Measurements from ENCODE around the gene RAB34.
"Not testable (repeated sequence)": the region's sequence is repeated elsewhere in the genome, so short reads cannot be mapped to it uniquely, and the experiment has no call there.

Gene RAB34

GRCh38 chr17:28728364-28729200 lies 10.9 kb upstream of the RAB34 start, which contains the start of gene NEK8:
Gene NEK8, plus strand, starts transcription at chr17:28728788. Its CDS starts 26 bp downstream, at chr17:28728814.
- no peak for DNase-seq (ENCODE audit: low read depth)

- no peak for DNase-seq (ENCODE audit: low read depth)
Observed at GRCh38 chr17:28726627-28727491, 9.2 kb upstream of the RAB34 start.

- DNase-seq (ENCODE audit: low read depth), result no peak
Observed at GRCh38 chr17:28726226-28726626, 8.6 kb upstream of the RAB34 start, which contains the start of gene TLCD1. Gene TLCD1, minus strand, starts transcription at chr17:28726233. Its CDS starts 136 bp downstream, at chr17:28726097.

- no peak for DNase-seq (ENCODE audit: low read depth)
Observed at GRCh38 chr17:28725660-28726225, 8.1 kb upstream of the RAB34 start.

- DNase-seq (ENCODE audit: low read depth), result no peak
Observed at GRCh38 chr17:28725166-28725659, 7.5 kb upstream of the RAB34 start.

- no peak for DNase-seq (ENCODE audit: low read depth)
Observed at GRCh38 chr17:28724500-28725165, 7.0 kb upstream of the RAB34 start.

- not testable (repeated sequence) for DNase-seq (ENCODE audit: low read depth)
Observed at GRCh38 chr17:28723836-28724499, 6.3 kb upstream of the RAB34 start.

GRCh38 chr17:28723159-28723835 lies 5.6 kb upstream of the RAB34 start:
- no peak for DNase-seq (ENCODE audit: low read depth)

- DNase-seq (ENCODE audit: low read depth), result no peak
Observed at GRCh38 chr17:28722417-28723158, 4.9 kb upstream of the RAB34 start.

GRCh38 chr17:28720997-28721329 lies 3.3 kb upstream of the RAB34 start:
- not testable (repeated sequence) for DNase-seq (ENCODE audit: low read depth)

GRCh38 chr17:28720247-28720996 lies 2.8 kb upstream of the RAB34 start:
- no peak for DNase-seq (ENCODE audit: low read depth)

GRCh38 chr17:28719021-28719433 lies 1.4 kb upstream of the RAB34 start:
- no peak for DNase-seq (ENCODE audit: low read depth)

GRCh38 chr17:28718333-28719020 lies 809 bp upstream of the RAB34 start:
- no peak for DNase-seq (ENCODE audit: low read depth)

- DNase-seq (ENCODE audit: low read depth), result no peak
Observed at GRCh38 chr17:28716740-28717577, 709 bp downstream of the RAB34 start.

GRCh38 chr17:28715217-28715616 lies 2.5 kb downstream of the RAB34 start:
- no peak for DNase-seq (ENCODE audit: low read depth)

- no peak for DNase-seq (ENCODE audit: low read depth)
Observed at GRCh38 chr17:28714281-28714680, 3.4 kb downstream of the RAB34 start.

- DNase-seq (ENCODE audit: low read depth), result no peak
Observed at GRCh38 chr17:28712705-28713415, 4.8 kb downstream of the RAB34 start.

All from HS-5 (cell line).